ENCODE data around the gene GALNT13.

GALNT13 gene

DNA sequence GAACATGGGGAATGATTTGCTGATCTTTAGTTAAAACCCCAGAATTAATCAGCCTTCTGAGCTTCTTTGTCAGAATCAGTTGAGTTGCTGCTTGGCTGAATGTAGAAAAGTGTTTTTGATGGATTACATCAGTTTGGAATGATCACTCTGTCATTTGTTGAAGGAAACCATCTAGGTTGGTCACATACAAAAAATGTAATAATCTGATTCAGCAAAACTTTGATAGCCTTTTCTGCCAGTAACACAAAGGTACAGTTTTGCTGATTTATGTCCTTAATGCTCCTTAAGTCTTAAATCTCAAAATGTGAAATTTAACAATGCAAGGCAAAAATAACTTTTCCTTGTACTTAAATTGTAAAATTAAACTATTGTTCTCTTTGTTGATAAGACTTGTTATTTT, 74.3 kb downstream of the GALNT13 start:
- DNase-seq = no peak

GRCh38 chr2:153953761-153954160, 82.0 kb downstream of the GALNT13 start:
- DNase-seq = no peak

DNA sequence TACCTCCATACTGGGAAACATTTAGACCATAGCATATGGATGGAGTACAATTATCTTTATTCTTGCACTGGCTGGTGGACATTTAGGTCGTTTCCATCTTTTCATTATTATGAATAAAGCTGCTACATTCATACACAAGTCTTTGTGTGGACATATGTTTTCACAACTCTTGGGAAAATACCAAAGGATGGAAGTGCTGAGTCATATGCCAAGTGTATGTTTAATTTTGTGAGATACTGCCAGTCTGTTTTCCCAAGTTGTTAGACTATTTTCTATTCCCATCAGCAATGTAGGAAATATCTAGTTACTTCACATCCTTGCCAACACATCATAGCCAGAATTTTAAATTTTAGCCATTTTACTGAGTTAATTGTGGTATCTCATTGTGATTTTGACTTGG, 91.5 kb downstream of the GALNT13 start:
- no peak for DNase-seq

GRCh38 chr2:153967248-153967973, 95.7 kb downstream of the GALNT13 start:
- DNase-seq = no peak

DNA sequence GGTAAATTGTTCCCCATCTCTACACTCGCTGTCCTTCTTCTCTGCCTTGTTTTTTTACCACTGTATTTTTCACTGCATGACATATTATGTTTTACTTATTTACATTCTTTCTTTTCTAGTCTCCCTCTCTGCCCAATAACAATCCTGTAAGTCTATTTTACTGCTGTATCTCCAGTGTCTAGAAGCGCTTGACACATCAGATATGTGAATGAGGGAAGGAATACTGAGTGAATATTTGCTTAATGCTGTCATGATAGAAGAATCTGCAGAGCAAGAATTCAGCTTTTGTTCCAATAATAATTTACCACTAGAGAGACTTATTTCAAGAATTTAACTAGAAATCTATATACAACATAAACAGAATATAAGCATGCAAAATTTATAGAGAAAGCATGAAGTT, 99.5 kb downstream of the GALNT13 start:
- DNase-seq = no peak

DNA sequence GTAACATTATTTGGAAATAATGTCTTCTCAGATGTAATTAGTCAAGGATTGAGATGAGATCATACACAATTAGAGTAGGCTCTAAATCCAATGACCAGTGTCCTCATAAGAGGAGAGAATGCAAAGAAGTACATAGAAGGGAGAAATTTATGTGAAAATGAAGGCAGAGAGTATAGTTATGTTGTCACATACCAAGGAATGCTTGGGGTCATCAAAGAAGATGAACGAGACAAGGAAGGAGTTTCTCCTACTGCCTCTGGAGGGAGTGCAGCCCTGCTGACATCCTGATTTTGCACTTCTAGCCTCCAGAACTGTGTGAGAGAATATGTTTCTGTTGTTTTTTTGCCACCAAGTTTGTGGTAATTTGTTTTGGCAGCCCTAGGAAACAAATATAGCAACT, 100.1 kb downstream of the GALNT13 start:
- DNase-seq = no peak

DNA sequence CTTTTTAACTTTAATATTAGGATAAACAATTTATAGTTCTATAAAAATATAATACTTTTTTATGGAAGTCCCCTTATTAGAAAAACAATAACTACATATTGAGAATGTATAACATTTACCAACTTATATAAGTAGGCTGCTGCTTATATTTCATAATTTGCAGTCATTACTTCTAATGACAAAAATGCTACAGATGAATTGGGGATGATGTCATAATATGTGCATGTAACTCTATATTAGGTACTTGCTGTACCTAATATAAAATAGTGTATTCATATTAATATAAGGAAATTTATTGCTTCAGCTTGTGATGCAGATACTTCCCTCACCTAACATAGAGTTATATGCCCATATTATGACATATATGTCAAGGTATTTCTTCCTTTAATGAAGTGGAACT, 100.7 kb downstream of the GALNT13 start:
- DNase-seq = no peak

DNA sequence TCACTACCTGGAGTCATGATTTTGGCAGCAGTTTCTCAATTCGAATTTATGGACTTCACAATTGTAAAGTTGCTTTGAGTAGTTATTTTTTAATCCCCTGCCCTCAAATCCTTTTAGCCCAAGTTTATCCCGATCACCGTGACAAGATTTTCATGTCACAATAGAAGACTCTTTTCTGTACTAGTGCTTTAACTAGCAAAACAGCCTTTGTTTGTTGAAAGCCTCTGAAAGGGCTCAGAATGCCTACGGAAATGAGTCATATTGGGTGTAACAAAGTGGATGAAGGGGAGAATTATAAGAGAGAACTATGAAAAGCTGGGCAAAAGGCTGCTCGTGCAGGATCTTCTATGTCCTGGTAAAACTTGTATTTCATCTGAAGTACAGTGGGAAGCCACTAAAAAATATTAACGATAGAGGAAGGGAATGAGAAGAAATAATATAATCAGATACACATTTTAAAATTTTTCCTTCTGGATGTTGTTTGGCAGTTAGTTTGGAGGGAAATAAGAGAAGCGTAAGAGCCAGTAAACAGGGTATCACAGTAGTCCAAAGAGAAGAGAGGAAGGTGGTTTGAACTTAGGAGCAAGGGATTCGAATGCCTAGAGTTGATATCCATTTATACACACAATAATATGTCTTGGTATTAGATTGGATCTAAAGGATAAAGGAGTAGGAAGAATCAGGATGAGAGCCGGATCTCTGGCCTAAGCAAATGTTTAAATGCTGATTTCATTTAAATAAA, 114.9 kb downstream of the GALNT13 start:
- DNase-seq = no peak

GRCh38 chr2:153990771-153991170, 119.0 kb downstream of the GALNT13 start:
- DNase-seq = no peak

GRCh38 chr2:154013514-154013913, 141.8 kb downstream of the GALNT13 start:
- no peak for DNase-seq

- no peak for DNase-seq
Observed at GRCh38 chr2:154015233-154015632, 143.5 kb downstream of the GALNT13 start.

DNA sequence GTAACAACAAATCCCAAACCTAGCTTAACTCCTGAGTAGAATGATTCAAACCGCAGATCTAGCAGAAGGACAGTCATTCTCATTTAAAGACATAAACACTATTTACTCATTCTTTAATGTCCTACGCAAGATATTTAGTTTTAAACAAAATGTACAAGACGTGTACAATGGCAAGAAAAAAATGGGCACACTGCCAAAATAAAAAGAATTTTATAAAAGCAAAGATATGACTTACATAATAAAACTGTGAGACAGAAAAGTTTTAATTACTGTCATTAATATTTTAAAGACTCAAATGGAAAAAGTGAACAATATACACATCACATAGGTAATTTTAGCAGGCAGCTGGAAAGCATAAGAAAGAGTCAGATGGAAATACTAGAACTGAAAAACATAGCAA, 157.8 kb downstream of the GALNT13 start:
- DNase-seq = no peak

- no peak for DNase-seq
Observed at GRCh38 chr2:154032220-154032619, 160.5 kb downstream of the GALNT13 start.

- no peak for DNase-seq
Observed at GRCh38 chr2:154046493-154046892, 174.8 kb downstream of the GALNT13 start.

GRCh38 chr2:154048905-154049304, 177.2 kb downstream of the GALNT13 start:
- no peak for DNase-seq

GRCh38 chr2:154049561-154049960, 177.8 kb downstream of the GALNT13 start:
- DNase-seq = no peak

- no peak for DNase-seq
Observed at GRCh38 chr2:154067124-154067523, 195.4 kb downstream of the GALNT13 start.

GRCh38 chr2:154078926-154079325, 207.2 kb downstream of the GALNT13 start:
- no peak for DNase-seq

- no peak for DNase-seq
Observed at GRCh38 chr2:154092571-154092970, 220.8 kb downstream of the GALNT13 start.

GRCh38 chr2:154093856-154094255, 222.1 kb downstream of the GALNT13 start:
- DNase-seq = no peak

- no peak for DNase-seq
Observed at GRCh38 chr2:154097833-154098398, 226.2 kb downstream of the GALNT13 start.

DNA sequence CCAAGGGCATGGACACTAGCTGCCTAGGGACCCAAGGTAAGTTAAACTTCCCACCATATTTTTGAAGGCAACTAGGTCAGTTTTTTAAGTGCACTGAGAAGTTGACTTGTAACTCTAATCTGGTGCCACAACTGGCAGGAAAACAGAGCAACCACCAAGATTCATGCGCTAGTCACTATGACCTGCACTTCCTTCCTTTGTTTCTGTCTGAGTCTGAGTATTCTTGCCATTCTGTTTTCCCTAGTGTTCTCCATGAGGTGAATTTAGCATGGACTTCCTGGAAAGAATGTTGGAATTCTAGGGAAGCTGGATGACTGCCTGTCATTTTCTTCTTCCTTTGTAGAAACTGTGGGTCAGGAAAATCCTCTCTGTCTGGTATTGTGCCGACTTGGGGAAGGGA, 249.0 kb downstream of the GALNT13 start:
- DNase-seq = no peak

- no peak for DNase-seq
Observed at GRCh38 chr2:154125891-154126290, 254.2 kb downstream of the GALNT13 start.

- no peak for DNase-seq
Observed at GRCh38 chr2:154130821-154131220, 259.1 kb downstream of the GALNT13 start.

Measured in stimulated activated CD4-positive, alpha-beta T cell treated with anti-CD3 and anti-CD28 coated beads, Interleukin-2, amount 100 ng/mL, for 48 hours (primary cell).